Prostate gland (tissue), 2 donors: ENCODE results near the gene WNK4. TPM values are rescaled to one million over a fixed set of nuclear protein-coding genes. Genes with fewer than 3 reads are reported as not detected.
"Not testable (repeated sequence)": the region's sequence is repeated elsewhere in the genome, so short reads cannot be mapped to it uniquely, and the experiment has no call there.

Experiments
- DNase-seq: peaks from one replicate; pipeline ENCODE4 v3.0.0-alpha.2; 2019; ENCODE audit warnings: low spot score
- H3K27ac ChIP-seq, 2 donors: fragments of 200-600 bp; sonication (generic); 2 replicates each; pipeline ENCODE4 v1.5.1; 2017 to 2019
- H3K27me3 ChIP-seq: fragments of 200-600 bp; sonication (generic); replicated peaks from 2 replicates; pipeline ENCODE4 v1.5.1; 2019; ENCODE audit not compliant: insufficient read depth
- H3K36me3 ChIP-seq, 2 donors: fragments of 200-600 bp; sonication (generic); 1 replicate in 1 of 2; 2 replicates in 1 of 2; pipeline versions ENCODE4 v1.5.1 to v1.8.1; 2017 to 2019
- H3K4me1 ChIP-seq: fragments of 200-600 bp; sonication (generic); replicated peaks from 2 replicates; pipeline ENCODE4 v1.5.1; 2019
- H3K4me3 ChIP-seq, 2 donors: fragments of 200-600 bp; sonication (generic); 2 replicates each; pipeline ENCODE4 v1.5.1; 2017 to 2019
- H3K9me3 ChIP-seq: fragments of 200-600 bp; sonication (generic); 2 replicates; pipeline ENCODE4 v1.5.1; 2017
- POLR2A ChIP-seq: fragments of 450-650 bp; IDR thresholded peaks from one replicate; pipeline ENCODE4 v1.6.1; 2016; ENCODE audit warnings: antibody characterized with exemption, mild to moderate bottlenecking
- POLR2AphosphoS5 ChIP-seq: sonication (generic); formaldehyde crosslinking; IDR thresholded peaks from one replicate; pipeline ENCODE4 v1.6.1; 2017; ENCODE audit warnings: antibody characterized with exemption
- WGBS: methylation state at CpG from one replicate; pipeline ENCODE4 v1.1.5; 2018; 5-methylcytosine and 5-hydroxymethylcytosine counted together
- intact Hi-C: fragments of 100-400 bp; cut with DNase I; formaldehyde crosslinking; loops from one replicate; pipeline ENCODE4 v1.14.2; 2022
- total RNA-seq, 2 donors: library from RNA; depleted of rRNA; stranded (reverse); fragments of >200 nt; gene quantifications; one replicate each; pipeline ENCODE4 v1.1.0, GENCODE V29; 2016
- TF ChIP-seq, protein P1 (sequence below), 4 experiments: fragments of 200-600 bp in 2 of 4; fragments of 450-650 bp in 2 of 4; sonication (generic) in 2 of 4; IDR thresholded peaks; 1 replicate in 3 of 4; 2 replicates in 1 of 4; pipeline ENCODE4 v1.5.1; 2016 to 2019; ENCODE audit warnings: antibody characterized with exemption in 4 of 4, mild to moderate bottlenecking in 2 of 4, moderate library complexity in 2 of 4

WNK4 gene
- 10 to 100 TPM; 24.7 to 28.9 TPM for total RNA-seq

DNA sequence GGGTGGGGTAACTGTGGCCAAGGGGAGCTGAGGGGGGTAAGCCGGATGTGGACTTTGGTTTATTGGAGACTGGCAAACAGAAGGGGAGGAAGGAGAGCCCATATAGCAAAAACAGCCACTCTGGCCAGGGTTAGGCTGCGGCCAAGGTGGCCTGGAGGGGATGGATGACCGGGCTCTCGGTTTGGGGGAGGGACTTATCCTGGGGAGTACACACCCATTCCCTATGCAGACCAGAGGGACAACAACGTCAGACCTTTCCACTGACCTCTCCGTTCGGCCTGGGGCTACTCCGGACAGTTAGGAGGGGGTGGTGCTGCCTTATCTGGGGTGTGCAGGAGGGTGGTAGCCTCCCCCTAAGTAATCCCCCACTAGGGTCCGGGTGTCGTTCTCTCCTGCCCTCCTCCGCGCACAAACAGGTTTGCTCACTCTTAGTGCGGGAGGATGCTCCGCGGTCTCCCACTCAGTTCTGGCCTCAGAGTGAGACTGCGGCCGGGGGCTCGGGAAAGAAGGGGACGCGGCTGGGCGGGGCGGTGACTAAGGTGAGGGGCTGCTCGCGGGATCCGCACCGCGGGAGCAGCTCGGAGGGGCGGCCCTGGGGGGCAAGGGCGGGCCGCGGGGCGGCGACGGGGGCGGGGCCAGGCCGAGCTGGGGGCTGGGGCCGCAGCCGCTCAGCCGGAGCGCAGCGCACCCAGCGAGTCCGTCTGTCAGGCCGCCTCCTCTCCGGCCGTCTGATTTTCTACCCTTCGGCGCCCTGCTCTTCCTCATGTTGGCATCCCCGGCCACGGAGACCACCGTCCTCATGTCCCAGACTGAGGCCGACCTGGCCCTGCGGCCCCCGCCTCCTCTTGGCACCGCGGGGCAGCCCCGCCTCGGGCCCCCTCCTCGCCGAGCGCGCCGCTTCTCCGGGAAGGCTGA lies at the start of gene WNK4:
Gene WNK4, plus strand, starts transcription at position 675 of the 915 bp plus-strand sequence. Its CDS starts 89 bp downstream, at position 764.
- Histone ChIP-seq H3K27ac (peak within 1 kb of the TSS; percentile 75 to 77), H3K4me1 (no peaks in the 10 kb centered on the region), H3K27me3 (no peaks in the 10 kb centered on the region), H3K9me3 (no peaks in the 10 kb centered on the region), H3K36me3 (peaks cover 0 to 3% of the 10 kb centered on the region in 2 donors), H3K4me3 (peak within 1 kb of the TSS; percentile 48 to 52)
- intact Hi-C loops, result no loop called here
- TF ChIP-seq POLR2A (no peak), POLR2AphosphoS5 (peak; percentile 35)
- TF ChIP-seq, protein P1, sequence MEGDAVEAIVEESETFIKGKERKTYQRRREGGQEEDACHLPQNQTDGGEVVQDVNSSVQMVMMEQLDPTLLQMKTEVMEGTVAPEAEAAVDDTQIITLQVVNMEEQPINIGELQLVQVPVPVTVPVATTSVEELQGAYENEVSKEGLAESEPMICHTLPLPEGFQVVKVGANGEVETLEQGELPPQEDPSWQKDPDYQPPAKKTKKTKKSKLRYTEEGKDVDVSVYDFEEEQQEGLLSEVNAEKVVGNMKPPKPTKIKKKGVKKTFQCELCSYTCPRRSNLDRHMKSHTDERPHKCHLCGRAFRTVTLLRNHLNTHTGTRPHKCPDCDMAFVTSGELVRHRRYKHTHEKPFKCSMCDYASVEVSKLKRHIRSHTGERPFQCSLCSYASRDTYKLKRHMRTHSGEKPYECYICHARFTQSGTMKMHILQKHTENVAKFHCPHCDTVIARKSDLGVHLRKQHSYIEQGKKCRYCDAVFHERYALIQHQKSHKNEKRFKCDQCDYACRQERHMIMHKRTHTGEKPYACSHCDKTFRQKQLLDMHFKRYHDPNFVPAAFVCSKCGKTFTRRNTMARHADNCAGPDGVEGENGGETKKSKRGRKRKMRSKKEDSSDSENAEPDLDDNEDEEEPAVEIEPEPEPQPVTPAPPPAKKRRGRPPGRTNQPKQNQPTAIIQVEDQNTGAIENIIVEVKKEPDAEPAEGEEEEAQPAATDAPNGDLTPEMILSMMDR (IDR thresholded peaks at IDR 0.05), result no peak
- DNase-seq, result peak; percentile 46
- WGBS, result 4% methylated on average over 54 of the region's 65 CpGs

DNA sequence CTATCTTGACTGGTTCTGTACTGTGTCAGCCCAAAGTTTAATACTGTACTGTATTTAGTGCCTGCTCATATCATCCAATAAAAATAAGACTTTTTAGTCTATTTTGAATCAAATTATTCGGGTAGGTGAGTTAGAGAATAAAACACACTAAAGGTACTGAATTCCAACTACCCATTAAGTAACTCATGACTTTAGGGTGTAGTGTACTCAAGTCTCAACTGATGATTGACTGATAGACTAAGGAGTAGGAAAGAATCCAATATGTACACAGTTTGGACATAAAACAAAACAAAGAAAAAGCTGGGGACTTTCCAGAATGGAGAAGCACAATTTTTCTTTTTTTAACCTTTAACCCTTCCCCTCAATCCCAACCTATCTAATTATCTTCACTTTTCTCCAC lies 39.7 kb upstream of the WNK4 start:
- DNase-seq, result no peak
- Histone ChIP-seq H3K27me3 (no peaks in the 10 kb centered on the region), H3K9me3 (no peaks in the 10 kb centered on the region), H3K36me3 (no peaks in the 10 kb centered on the region), H3K4me1 (peaks cover 7% of the 10 kb centered on the region), H3K4me3 (no peak overlapping the region), H3K27ac (no peak overlapping the region)
- intact Hi-C loops, result no loop called here
- WGBS, result 71% methylated on average over 1 of the region's 1 CpG
- TF ChIP-seq, protein P1 (IDR thresholded peaks at IDR 0.05), result no peak
- TF ChIP-seq POLR2AphosphoS5 (peak; percentile 72), POLR2A (no peak)

DNA sequence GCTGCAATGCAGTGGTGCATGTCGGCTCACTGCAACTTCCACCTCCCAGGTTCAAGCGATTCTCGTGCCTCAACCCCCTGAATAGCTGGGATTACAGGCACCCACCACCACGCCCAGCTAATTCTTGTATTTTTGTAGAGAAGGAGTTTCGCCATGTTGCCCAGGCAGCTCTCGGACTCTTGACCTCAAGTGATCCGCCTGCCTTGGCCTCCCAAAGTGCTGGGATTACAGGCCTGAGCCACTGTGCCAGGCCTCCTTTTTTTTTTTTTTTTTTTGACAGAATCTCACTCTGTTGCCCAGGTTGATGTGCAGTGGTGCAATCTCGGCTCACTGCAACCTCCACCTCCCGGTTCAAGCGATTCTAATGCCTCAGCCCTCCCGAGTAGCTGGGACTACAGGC lies 37.5 kb upstream of the WNK4 start:
- H3K27me3 ChIP-seq, H3K4me1 ChIP-seq, H3K4me3 ChIP-seq, DNase-seq, H3K9me3 ChIP-seq, H3K27ac ChIP-seq, intact Hi-C loops, H3K36me3 ChIP-seq: not testable (repeated sequence)
- WGBS, result 95% methylated on average over 11 of the region's 11 CpGs

DNA sequence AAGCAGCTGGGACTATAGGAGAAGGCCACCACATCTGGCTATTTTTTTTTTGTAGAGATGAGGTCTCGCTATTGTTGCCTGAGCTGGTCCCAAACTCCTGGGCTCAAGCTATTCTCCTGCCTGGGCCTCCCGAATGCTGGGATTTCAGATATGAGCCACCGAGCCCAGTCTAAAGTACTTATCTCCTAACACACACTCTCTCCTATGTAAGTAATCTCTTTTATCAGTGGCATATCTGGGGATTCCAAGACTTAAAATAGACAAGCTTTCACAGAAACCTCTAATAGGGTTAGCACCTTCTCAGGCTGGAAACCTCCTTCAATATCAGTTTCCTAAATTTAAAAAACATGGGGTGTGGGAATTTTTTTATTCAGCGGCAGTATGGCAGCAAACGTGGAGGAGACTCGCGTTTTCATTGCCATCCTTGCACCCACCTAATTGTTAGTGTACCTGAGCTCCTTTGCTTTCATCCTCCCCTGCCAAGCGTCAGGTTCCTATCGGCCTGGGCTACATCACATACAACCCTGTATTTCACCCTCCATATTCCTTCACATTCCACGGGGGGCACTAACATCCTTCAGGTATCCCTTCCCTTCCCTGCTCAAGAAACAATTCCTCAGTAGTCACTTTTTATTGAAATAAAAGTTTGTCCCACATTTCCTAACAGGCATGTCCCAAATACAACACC lies 36.7 kb upstream of the WNK4 start:
- 48% methylated on average over 10 of the region's 10 CpGs for WGBS
- H3K4me3 ChIP-seq, result peak overlapping the region; percentile 70 to 73
- no peaks in the 10 kb centered on the region for H3K27me3 ChIP-seq
- H3K36me3 ChIP-seq, result no peaks in the 10 kb centered on the region
- peak overlapping the region; percentile 96 to 97 for H3K27ac ChIP-seq
- intact Hi-C loops, result no loop called here
- H3K4me1 ChIP-seq, result peaks cover 10% of the 10 kb centered on the region
- no peaks in the 10 kb centered on the region for H3K9me3 ChIP-seq
- TF ChIP-seq POLR2A (no peak), POLR2AphosphoS5 (no peak)
- TF ChIP-seq, protein P1 (IDR thresholded peaks at IDR 0.05), result no peak
- DNase-seq, result no peak

DNA sequence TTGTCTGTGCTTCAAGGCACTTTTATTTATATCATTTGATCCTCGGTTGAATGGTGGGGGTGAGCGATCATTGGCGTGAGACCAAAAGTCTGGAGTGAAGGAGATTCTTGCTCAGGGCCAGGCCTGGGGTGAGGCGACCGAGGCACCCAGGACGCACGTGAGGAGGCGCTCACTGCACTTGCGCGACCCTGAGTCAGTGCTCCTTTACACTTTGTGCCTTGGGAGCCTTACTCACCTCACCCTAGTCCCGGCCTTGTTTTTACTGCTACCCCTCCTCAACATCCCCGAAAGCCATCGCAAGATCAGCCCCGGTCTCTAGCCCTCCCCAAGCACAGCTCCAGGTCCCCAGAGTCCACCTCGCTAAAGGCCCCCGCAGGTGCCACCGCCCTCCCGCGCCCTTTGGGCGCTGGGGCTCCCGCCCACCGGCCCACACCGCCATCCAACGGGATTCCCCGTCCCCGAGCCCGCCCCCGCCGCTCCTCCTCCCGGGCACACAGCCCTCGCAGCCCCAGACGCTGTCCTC lies 36.1 kb upstream of the WNK4 start:
- peak overlapping the region; percentile 70 to 73 for H3K4me3 ChIP-seq
- H3K27ac ChIP-seq, result peak overlapping the region; percentile 96 to 97
- TF ChIP-seq POLR2A (no peak), POLR2AphosphoS5 (peak; percentile 16)
- TF ChIP-seq, protein P1 (IDR thresholded peaks at IDR 0.05), result no peak
- under 1% methylated on average over 32 of the region's 32 CpGs for WGBS
- DNase-seq, result peak; percentile 76
- H3K36me3 ChIP-seq, result no peaks in the 10 kb centered on the region
- H3K9me3 ChIP-seq, result no peaks in the 10 kb centered on the region
- peaks cover 16% of the 10 kb centered on the region for H3K4me1 ChIP-seq
- intact Hi-C loops, result no loop called here
- no peaks in the 10 kb centered on the region for H3K27me3 ChIP-seq
